ENCODE data around the gene SPATA31E1. TPM values are rescaled to one million over a fixed set of nuclear protein-coding genes. Genes with fewer than 3 reads are reported as not detected.

The SPATA31E1 gene
- total and polyA plus RNA-seq, 8 donors: 0.04 TPM; not detected in 7

- ATAC-seq: no peak
- no peak for DNase-seq
- Histone ChIP-seq H3K27me3 (no peaks in the 10 kb centered on the region), H3K9me3 (peaks cover 0 to 23% of the 10 kb centered on the region in 2 donors), H3K4me1 (no peaks in the 10 kb centered on the region), H3K27ac (no peak overlapping the region), H3K36me3 (no peaks in the 10 kb centered on the region), H3K4me3 (no peak overlapping the region)
- no peak for TF ChIP-seq CTCF (IDR thresholded peaks at IDR 0.05)
- intact Hi-C loops (cut with DNase I): no loop called here
These were observed 24.7 kb upstream of the SPATA31E1 start for GRCh38 chr9:87857948-87858335.

- Histone ChIP-seq H3K4me1 (no peaks in the 10 kb centered on the region), H3K36me3 (no peaks in the 10 kb centered on the region), H3K4me3 (no peak overlapping the region), H3K27ac (no peak overlapping the region), H3K27me3 (no peaks in the 10 kb centered on the region), H3K9me3 (peaks cover 0 to 23% of the 10 kb centered on the region in 2 donors)
- no peak for DNase-seq
- no peak for ATAC-seq
- no peak for TF ChIP-seq CTCF (IDR thresholded peaks at IDR 0.05)
- intact Hi-C loops (cut with DNase I): no loop called here
These were observed 23.5 kb upstream of the SPATA31E1 start for GRCh38 chr9:87859137-87859536.

- Histone ChIP-seq H3K36me3 (no peaks in the 10 kb centered on the region), H3K4me1 (no peaks in the 10 kb centered on the region), H3K4me3 (no peak overlapping the region), H3K9me3 (peaks cover 0 to 23% of the 10 kb centered on the region in 2 donors), H3K27me3 (no peaks in the 10 kb centered on the region), H3K27ac (no peak overlapping the region)
- TF ChIP-seq CTCF (IDR thresholded peaks at IDR 0.05): no peak
- intact Hi-C loops (cut with DNase I): no loop called here
- no peak for ATAC-seq
- DNase-seq: no peak
These were observed 22.9 kb upstream of the SPATA31E1 start for GRCh38 chr9:87859786-87860185.

- TF ChIP-seq CTCF (IDR thresholded peaks at IDR 0.05): no peak
These were observed 21.3 kb upstream of the SPATA31E1 start for GRCh38 chr9:87861332-87861731.

GRCh38 chr9:87862536-87863268, 20.0 kb upstream of the SPATA31E1 start:
- Histone ChIP-seq H3K9me3 (peaks cover 0 to 19% of the 10 kb centered on the region in 2 donors), H3K27ac (no peak overlapping the region), H3K27me3 (no peaks in the 10 kb centered on the region), H3K36me3 (no peaks in the 10 kb centered on the region), H3K4me1 (no peaks in the 10 kb centered on the region), H3K4me3 (no peak overlapping the region)
- intact Hi-C loops (cut with DNase I): no loop called here
- TF ChIP-seq CTCF (IDR thresholded peaks at IDR 0.05): no peak
- no peak for DNase-seq
- no peak for ATAC-seq

More at GRCh38 chr9:87861332-87861731, 21.3 kb upstream of the SPATA31E1 start:
- peaks cover 0 to 23% of the 10 kb centered on the region in 2 donors for H3K9me3 ChIP-seq
- no peak overlapping the region for H3K4me3 ChIP-seq
- H3K27me3 ChIP-seq: no peaks in the 10 kb centered on the region
- DNase-seq (no peak), ATAC-seq (no peak)
- no peaks in the 10 kb centered on the region for H3K4me1 ChIP-seq
- intact Hi-C loops (cut with DNase I): no loop called here
- no peak overlapping the region for H3K27ac ChIP-seq
- no peaks in the 10 kb centered on the region for H3K36me3 ChIP-seq
